SIG-M5 (cell line): ENCODE data around the gene TGM2.

Experiments used
- DNase-seq: peaks from one replicate; lab custom pipeline; 2025; lab: John Stamatoyannopoulos, UW

TGM2 gene

GRCh38 chr20:38199501-38200390 lies 34.7 kb upstream of the TGM2 start:
- DNase-seq = no peak

DNA sequence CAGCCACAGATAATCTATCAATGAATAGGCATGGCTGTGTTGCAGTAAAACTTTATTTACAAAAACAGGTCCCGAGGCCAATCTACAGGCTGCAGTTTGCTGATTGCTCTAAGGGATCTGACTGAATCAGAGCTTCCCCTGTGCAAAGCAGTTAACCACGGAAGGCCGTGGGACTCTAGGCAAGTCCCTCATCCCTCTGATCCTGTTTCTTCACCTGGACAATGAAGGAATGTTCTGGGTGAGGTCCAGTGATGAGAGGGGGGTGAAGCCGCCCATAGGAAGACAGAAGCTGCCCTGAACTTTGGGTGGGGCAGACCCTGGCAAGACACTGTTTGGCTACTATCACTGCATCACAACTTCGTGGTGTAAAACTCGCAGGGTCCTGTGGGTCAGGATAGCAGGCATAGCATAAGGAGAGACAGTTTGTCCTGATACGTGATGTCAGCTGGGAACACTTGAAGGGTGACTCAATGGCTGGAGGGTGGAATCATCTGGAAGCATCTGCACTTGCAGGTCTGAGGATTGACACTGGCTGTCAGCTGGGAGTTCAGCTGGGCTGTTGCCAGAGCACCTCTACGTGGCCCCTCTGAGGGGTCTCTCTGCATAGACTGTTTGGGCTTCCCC lies 33.3 kb upstream of the TGM2 start:
- DNase-seq = no peak

DNA sequence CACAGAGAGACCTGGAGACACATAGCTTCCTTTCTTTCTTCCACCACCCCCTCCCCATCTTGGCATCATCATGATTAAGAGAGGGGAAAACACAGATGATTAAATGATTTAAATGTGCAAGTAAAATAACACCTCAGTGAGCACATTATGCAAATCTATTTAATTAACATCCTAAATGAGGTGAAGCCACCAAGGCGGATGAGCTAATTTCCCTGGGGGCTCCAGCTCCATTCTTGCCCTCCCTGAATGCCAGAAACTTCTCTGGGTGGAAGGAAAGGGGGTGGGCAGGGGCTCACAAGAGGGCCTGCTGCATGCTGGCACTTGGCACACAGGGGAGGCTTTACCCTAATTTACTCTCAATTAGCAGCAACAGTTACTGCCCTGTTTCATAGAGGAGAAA lies 32.5 kb upstream of the TGM2 start:
- no peak for DNase-seq

GRCh38 chr20:38197217-38197616 lies 32.1 kb upstream of the TGM2 start:
- no peak for DNase-seq

- DNase-seq = peak; percentile 13
Observed at GRCh38 chr20:38196592-38196991, 31.5 kb upstream of the TGM2 start.

DNA sequence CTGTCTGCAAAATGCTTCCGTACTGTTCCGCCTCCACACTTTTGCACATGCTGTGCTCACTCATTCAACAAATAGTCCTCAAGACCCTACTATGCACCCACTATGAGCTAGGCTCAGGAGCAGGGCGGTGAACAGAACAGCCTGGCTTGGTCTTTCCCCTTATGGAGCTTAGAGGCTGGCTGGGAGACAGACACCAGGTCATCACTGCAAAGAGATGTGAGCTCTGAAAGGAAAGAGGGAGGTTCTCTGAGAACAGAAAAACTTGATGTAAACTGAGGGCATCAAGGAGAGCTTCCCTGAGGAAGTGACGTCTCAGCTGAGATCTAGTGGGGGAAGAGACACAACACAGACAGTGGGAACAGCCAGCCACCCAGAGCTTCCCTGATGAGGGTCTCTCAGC lies 31.0 kb upstream of the TGM2 start:
- DNase-seq = no peak

DNA sequence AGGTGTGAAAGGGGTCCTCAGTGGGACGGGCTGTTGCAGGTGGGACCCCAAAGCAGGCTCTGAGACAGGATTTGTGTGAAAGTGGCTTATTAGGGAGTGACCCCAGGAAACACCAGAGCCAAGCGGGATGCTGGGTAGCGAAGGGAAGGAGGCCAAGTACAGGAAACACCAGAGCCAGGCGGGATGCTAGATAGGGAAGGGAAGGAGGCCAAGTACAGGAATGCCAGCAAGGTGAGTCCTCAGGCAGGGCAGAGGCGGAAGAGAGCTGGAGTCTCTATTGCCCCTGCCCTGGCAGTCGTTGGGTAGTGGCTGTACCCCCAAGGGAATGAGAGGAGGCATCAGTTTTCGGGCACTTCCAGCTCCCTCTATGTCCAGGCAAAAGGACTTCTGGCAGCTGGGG lies 30.5 kb upstream of the TGM2 start:
- no peak for DNase-seq

DNA sequence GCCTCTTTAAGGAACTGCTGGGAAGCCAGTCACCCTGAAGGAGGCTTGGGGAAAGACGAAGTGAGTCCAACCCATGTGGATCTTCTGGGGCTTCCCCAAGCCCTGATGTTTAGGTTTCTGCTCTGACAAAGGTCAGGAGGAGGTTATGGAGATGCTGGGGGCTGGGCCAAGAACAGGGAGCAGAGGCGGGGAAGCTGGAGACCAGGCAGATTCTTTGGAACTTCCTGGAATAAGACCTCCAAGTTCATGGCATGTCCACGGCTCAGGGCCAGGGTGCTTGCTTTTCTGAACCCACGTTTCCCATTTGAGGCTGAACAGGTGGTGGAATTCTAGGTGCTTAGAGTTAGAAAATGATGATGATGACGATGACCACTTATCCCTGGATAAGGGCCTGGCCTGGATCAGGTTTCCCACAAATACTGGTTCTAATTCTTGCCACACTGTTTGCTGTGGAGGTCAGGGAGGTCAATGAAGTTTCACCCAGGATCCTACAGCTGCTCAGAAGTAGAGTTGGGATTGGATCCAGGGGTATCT lies 30.0 kb upstream of the TGM2 start:
- DNase-seq = no peak

DNA sequence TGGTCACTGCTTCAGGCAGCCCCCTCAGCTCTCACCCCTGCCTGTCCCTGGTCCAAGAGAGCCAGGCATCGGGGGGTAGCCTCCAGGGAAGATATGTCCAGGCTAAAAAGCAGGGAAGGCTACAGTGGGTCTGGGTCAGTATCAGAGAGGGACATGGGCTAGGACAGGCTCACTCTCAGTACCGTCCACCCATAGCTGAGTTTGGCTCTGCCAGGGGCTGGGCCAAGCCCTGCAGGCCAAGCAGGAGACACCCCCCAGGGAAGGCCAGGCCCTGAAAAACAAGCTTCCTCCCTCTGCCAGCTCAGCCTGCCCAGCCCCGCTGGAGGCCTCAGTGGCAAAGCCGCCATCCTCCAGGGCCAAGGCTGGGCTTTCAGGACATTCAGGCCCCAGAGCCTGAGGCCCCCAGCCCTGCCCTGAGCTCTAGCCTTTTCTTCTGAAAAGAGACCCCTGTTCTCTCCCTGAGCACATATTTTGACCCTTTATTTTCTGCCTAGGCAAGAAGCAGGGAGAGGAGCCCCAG lies 28.6 kb upstream of the TGM2 start:
- no peak for DNase-seq

- no peak for DNase-seq
Observed at GRCh38 chr20:38192323-38192885, 27.3 kb upstream of the TGM2 start.

DNA sequence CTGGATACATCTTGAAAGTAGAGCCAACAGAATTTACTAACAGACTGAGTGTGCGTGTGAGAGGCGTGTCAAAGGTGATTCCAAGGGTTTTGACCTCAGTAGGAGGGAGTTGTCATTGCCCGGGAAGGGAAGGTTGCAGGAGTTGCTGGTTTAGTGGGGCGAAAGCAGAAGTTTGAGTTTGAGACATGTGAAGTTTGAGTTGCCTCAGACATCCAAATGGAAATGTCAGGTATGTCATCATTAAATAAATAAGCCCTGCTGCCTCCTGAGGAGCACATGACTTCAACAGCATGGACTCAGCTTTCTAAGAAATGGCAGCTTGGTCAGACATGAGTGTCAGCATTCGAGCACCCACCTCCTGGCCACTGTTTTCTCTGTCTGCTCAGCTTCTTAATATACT lies 26.6 kb upstream of the TGM2 start:
- DNase-seq = no peak

- DNase-seq = no peak
Observed at GRCh38 chr20:38190936-38191371, 25.9 kb upstream of the TGM2 start.

DNA sequence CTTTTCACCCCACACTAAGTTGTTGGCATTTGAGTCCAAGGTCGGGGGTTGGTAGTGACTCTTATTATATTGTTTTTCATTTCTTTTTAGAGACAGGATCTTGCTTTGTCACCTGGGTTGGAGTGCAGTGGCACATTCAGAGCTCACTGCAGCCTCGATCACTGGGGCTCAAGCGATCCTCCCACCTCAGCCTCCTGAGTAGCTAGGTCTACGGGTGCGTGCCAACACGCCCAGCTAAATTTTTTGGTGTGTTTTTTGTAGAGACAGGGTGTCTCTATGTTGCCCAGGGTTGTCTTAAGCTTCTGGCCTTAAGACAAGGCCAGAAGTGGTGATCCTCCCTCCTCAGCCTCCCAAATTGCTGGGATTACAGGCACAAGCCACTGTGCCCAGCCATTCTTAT lies 25.1 kb upstream of the TGM2 start:
- DNase-seq = no peak

GRCh38 chr20:38187517-38187916 lies 22.4 kb upstream of the TGM2 start:
- no peak for DNase-seq

DNA sequence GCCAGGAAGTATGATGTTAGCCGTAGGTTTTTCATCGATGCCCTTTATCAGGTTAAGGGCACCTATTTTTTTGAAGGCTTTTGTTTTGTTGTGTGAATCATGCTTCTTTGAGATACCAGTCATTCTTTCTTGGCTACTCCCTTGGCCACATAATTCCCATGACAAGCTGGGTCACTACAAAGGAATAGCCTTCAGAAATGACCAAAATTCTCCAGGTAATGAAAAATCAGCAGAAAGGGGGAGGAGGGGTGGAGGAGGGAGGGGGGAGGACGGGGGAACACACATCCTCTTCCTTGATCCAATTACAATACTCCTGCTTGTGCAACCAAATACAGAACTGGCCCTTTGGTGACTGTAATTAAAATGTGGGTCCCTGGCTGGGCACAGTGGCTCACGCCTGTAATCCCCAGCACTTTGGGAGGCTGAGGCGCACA lies 21.7 kb upstream of the TGM2 start:
- DNase-seq = no peak

GRCh38 chr20:38184101-38184500 lies 19.0 kb upstream of the TGM2 start:
- DNase-seq = no peak

- DNase-seq = no peak
Observed at GRCh38 chr20:38181971-38182370, 16.9 kb upstream of the TGM2 start.

DNA sequence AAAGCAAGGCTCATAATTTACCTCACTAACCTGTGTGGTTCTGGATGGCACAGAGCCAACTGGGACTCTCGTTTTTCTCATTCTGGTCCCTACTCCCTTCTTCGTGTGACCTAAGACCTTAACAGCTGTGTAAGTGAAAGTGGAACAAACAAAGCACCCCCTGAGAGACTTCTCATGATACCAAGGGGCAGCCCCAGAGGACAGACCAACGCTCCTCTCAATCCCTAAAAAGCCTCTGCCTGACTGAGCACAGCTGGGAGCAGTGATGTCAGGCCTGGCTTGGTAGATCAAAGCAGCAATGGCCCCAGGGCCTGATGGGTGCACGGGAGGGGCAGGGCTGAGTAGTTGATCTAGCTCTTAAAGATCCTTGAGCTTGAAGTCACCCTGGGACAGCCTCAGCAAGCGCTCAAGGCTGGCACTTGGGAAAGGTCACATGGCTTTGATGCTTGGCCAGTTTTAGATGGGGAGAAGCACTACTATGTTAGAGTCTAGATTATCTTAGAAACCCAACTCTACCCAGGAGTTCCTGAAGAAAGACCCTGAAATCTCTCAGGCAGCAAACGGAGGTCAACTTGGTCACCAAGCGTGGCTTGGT lies 16.2 kb upstream of the TGM2 start:
- DNase-seq = no peak

DNA sequence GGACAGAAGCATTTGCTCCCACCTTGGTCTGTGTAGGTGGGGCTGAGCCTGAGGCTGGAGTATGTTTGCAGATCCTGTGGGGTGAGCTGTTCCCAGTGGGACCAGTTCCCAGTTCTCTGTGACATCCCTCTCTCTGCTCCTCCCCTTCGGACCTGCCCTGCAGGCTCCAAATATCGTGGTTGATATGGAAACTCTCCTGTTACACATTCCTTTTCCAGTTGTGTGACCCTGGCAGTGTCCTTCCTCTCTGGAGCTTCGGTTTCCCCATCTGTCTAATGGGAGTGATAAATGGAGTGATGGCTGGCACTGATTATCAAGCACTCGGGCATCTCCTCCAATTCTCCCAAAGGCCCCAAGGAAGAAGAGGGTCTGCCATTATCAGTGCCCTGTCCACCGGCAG lies 15.7 kb upstream of the TGM2 start:
- no peak for DNase-seq

DNA sequence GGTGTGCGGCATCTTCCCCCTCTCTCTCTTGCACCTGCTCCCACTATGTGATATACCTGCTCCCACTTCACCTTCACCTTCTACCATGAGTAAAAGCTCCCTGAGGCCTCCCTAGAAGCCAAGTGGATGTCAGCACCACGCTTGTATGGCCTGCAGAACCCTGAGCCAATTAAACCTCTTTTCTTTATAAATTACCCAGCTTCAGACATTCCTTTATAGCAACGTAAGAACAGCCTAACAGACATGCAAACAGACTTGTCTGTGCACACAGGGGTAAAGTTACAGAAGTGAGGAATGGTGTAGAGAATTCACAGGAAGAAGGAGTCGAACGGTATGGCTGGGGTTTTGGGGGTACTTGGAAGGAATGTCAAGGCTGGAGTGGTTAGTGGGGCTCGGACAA lies 14.8 kb upstream of the TGM2 start:
- DNase-seq = no peak

- DNase-seq = no peak
Observed at GRCh38 chr20:38178581-38178980, 13.5 kb upstream of the TGM2 start.

DNA sequence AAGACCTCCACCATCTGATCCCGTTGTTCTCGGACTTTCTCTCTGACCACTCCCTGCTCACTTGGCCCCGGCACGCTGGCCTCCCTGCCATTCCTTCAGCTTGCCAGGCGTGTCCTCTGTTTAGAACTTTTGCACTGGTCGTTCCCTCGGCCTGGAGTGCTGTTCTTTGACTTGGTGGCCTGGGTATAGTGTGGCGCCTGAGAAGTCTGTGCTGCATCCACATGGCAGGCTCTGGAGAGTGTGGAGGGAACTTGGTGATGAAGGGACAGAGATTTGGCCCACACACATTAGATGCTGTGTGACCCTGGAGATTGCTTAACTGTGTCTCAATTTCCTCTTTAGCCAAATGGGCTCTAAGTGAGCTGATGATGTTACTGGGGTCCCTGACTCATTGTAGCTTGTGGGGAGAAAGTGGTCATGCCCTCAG lies 13.0 kb upstream of the TGM2 start:
- DNase-seq = no peak
